Gastroesophageal sphincter (tissue), 3 donors: ENCODE results near the gene PLIN5.

Source experiments
- CTCF ChIP-seq, 4 experiments: fragments of 200-600 bp in 2 of 4; fragments of 450-650 bp in 2 of 4; sonication (generic) in 1 of 4; IDR thresholded peaks; one replicate each; pipeline ENCODE4 v1.5.1; 2017 to 2019; ENCODE audit warnings: antibody characterized with exemption in 4 of 4, mild to moderate bottlenecking in 2 of 4, moderate library complexity in 2 of 4
- EP300 ChIP-seq: sonication (generic); formaldehyde crosslinking; IDR thresholded peaks from one replicate; pipeline ENCODE4 v1.6.1; 2017; ENCODE audit warnings: antibody characterized with exemption, mild to moderate bottlenecking

GRCh38 chr19:4582980-4583842, 48.2 kb upstream of the PLIN5 start:
- no peak for TF ChIP-seq CTCF (IDR thresholded peaks at IDR 0.05)
- TF ChIP-seq EP300: no peak
